Prostate gland (tissue), 2 donors: ENCODE results near the gene TMC4. TPM values are rescaled to one million over a fixed set of nuclear protein-coding genes. Genes with fewer than 3 reads are reported as not detected.

ENCODE experiments used
- DNase-seq: peaks from one replicate; pipeline ENCODE4 v3.0.0-alpha.2; 2019; ENCODE audit warnings: low spot score
- H3K27ac ChIP-seq, 2 donors: fragments of 200-600 bp; sonication (generic); 2 replicates each; pipeline ENCODE4 v1.5.1; 2017 to 2019
- H3K27me3 ChIP-seq: fragments of 200-600 bp; sonication (generic); replicated peaks from 2 replicates; pipeline ENCODE4 v1.5.1; 2019; ENCODE audit not compliant: insufficient read depth
- H3K36me3 ChIP-seq, 2 donors: fragments of 200-600 bp; sonication (generic); 1 replicate in 1 of 2; 2 replicates in 1 of 2; pipeline versions ENCODE4 v1.5.1 to v1.8.1; 2017 to 2019
- H3K4me1 ChIP-seq: fragments of 200-600 bp; sonication (generic); replicated peaks from 2 replicates; pipeline ENCODE4 v1.5.1; 2019
- H3K4me3 ChIP-seq, 2 donors: fragments of 200-600 bp; sonication (generic); 2 replicates each; pipeline ENCODE4 v1.5.1; 2017 to 2019
- H3K9me3 ChIP-seq: fragments of 200-600 bp; sonication (generic); 2 replicates; pipeline ENCODE4 v1.5.1; 2017
- POLR2A ChIP-seq: fragments of 450-650 bp; IDR thresholded peaks from one replicate; pipeline ENCODE4 v1.6.1; 2016; ENCODE audit warnings: antibody characterized with exemption, mild to moderate bottlenecking
- POLR2AphosphoS5 ChIP-seq: sonication (generic); formaldehyde crosslinking; IDR thresholded peaks from one replicate; pipeline ENCODE4 v1.6.1; 2017; ENCODE audit warnings: antibody characterized with exemption
- WGBS: methylation state at CpG from one replicate; pipeline ENCODE4 v1.1.5; 2018; 5-methylcytosine and 5-hydroxymethylcytosine counted together
- intact Hi-C: fragments of 100-400 bp; cut with DNase I; formaldehyde crosslinking; loops from one replicate; pipeline ENCODE4 v1.14.2; 2022
- total RNA-seq, 2 donors: library from RNA; depleted of rRNA; stranded (reverse); fragments of >200 nt; gene quantifications; one replicate each; pipeline ENCODE4 v1.1.0, GENCODE V29; 2016
- TF ChIP-seq, protein P1 (sequence below), 4 experiments: fragments of 200-600 bp in 2 of 4; fragments of 450-650 bp in 2 of 4; sonication (generic) in 2 of 4; IDR thresholded peaks; 1 replicate in 3 of 4; 2 replicates in 1 of 4; pipeline ENCODE4 v1.5.1; 2016 to 2019; ENCODE audit warnings: antibody characterized with exemption in 4 of 4, mild to moderate bottlenecking in 2 of 4, moderate library complexity in 2 of 4

The TMC4 gene
- total RNA-seq, 2 donors from 2014 or later = 40.2 to 88.6 TPM

DNA sequence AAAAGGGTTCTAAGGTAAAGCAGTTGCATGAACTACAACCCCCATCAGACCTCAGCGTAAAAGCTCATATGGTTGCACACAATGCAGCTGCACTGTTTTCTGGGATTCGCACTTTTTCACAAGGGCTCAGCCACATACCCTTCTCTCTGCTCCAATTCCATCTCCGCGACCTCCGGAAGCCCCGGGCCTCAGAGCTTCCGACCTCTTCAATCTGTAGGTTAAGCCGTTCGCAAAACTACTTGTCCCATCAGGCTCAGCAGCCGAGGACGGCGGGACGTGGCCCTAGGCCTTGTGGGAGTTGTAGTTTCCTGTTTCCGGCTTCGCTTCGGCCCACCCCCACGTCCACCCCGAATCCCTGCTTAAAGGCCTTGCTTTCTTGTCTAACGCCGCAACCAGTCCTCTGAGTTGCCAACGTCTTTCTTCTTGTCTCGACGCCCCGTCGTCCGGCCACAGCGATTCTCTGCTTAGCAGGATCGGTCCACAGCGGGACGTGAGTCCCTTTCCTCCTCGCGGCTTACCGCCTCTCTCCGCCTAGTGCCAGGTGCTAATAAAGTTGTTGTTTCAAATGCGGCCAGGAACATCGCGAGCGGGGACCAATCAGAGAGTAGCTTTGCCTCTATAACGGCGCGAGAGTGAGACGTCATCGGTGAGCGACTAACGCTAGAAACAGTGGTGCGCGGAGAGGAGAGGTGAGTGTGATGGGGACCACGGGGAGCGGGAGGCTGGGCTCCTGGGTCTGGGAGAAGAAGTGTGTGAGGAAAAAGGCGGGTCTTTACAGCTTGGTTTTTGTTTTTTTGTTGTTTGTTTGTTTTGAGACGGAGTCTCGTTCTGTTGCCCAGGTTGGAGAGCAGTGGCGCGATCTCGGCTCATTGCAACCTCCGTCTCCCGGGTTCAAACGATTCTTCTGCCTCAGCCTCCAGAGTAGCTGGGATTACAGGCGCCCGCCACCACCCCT is 57.6 kb downstream of the TMC4 start, which contains the start of the genes PRPF31 and TFPT:
PRPF31 (plus strand) TSS at position 646 of the 955 bp plus-strand sequence. CDS start 2,525 bp downstream, outside the sequence.
TFPT (minus strand) TSS at position 549 of the 955 bp plus-strand sequence; CDS start at position 161, 388 bp downstream.
- TF ChIP-seq, protein P1, sequence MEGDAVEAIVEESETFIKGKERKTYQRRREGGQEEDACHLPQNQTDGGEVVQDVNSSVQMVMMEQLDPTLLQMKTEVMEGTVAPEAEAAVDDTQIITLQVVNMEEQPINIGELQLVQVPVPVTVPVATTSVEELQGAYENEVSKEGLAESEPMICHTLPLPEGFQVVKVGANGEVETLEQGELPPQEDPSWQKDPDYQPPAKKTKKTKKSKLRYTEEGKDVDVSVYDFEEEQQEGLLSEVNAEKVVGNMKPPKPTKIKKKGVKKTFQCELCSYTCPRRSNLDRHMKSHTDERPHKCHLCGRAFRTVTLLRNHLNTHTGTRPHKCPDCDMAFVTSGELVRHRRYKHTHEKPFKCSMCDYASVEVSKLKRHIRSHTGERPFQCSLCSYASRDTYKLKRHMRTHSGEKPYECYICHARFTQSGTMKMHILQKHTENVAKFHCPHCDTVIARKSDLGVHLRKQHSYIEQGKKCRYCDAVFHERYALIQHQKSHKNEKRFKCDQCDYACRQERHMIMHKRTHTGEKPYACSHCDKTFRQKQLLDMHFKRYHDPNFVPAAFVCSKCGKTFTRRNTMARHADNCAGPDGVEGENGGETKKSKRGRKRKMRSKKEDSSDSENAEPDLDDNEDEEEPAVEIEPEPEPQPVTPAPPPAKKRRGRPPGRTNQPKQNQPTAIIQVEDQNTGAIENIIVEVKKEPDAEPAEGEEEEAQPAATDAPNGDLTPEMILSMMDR (IDR thresholded peaks at IDR 0.05) = peak in 1 of 4 experiments; percentile 19
- peak; percentile 51 for TF ChIP-seq POLR2A
- peak; percentile 100 for TF ChIP-seq POLR2AphosphoS5
- no peaks in the 10 kb centered on the region for H3K9me3 ChIP-seq
- peak within 1 kb of the TSS; percentile 85 to 90 for H3K4me3 ChIP-seq
- peak; percentile 96 for DNase-seq
- under 1% methylated on average over 60 of the region's 60 CpGs for whole genome bisulfite sequencing
- H3K27ac ChIP-seq = peak within 1 kb of the TSS; percentile 90 to 92
- H3K4me1 ChIP-seq = peaks cover 16% of the 10 kb centered on the region
- intact Hi-C loops = no loop called here
- H3K36me3 ChIP-seq = no peaks in the 10 kb centered on the region
- H3K27me3 ChIP-seq = no peaks in the 10 kb centered on the region

DNA sequence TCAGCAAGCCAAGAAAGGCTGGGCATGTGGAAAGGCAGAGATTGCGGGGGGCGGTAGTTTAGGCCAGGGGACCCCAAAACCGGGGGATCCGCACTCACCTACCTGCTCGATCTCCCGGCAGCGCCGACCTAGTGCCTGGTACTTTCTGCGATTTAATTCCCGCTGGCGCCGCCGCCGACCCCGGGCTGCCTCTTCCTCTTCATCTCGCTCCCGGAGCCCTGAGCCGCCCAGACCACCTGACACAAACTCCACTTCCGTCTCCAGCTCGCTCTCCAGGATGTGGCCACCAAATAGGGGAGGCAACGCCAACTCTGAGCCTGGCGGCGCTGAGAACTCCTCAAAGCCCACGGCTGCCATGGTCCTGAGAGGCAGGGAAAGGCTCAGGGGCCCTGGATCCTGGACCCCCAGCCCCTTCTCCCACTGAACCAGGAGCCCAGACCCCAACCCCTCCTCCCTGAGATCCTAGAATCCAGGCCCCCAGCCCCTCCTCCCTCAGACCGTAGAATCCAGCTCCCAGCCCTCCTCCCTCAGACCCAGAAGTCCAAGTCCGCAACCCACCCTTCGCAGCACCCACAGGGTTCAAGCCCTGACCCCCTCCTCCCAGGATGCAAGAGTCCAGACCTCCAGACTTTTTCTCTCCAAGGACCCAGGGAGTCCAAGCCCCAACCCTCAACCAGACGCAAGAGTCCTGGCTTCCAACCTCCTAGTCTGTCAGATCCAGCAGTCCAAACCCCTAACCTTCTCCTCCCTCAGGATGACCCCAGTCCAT is 58.4 kb downstream of the TMC4 start:
- 31% methylated on average over 25 of the region's 28 CpGs for WGBS
- Histone ChIP-seq H3K4me3 (peak overlapping the region; percentile 85 to 90), H3K36me3 (peaks cover 0 to 3% of the 10 kb centered on the region in 2 donors), H3K27ac (peak overlapping the region; percentile 90 to 92), H3K9me3 (no peaks in the 10 kb centered on the region), H3K4me1 (peaks cover 16% of the 10 kb centered on the region), H3K27me3 (no peaks in the 10 kb centered on the region)
- TF ChIP-seq, protein P1 (IDR thresholded peaks at IDR 0.05) = no peak
- TF ChIP-seq POLR2AphosphoS5 (peak; percentile 12), POLR2A (peak; percentile 22)
- DNase-seq = peak; percentile 33
- intact Hi-C loops = no loop called here

Other genes with a start within 250 kb of the TMC4 start
- under 1 TPM in 1 of 2 donors, not detected in 1; 0.51 TPM for gene CACNG8, start 210.2 kb downstream of the TMC4 start, total RNA-seq
- gene CACNG6, start 181.5 kb downstream of the TMC4 start, total RNA-seq = 1 to 10 TPM in 1 of 2 donors, not detected in 1; 2.3 TPM
- gene VSTM1, start 109.3 kb downstream of the TMC4 start, total RNA-seq = 1 to 10 TPM in 1 of 2 donors, not detected in 1; 1.6 TPM
- gene TARM1, start 91.8 kb downstream of the TMC4 start, total RNA-seq = 1 to 10 TPM in 1 of 2 donors, not detected in 1; 1.6 TPM
- gene OSCAR, start 72.4 kb downstream of the TMC4 start, total RNA-seq = 1 to 10 TPM in 1 of 2 donors, under 1 TPM in 1; 0.23 to 1.6 TPM
- 10 to 100 TPM; 39.4 to 48.5 TPM for gene NDUFA3, start 70.3 kb downstream of the TMC4 start, total RNA-seq
- gene TFPT, start 57.5 kb downstream of the TMC4 start, total RNA-seq = 10 to 100 TPM; 30.7 to 52.0 TPM
- 10 to 100 TPM; 50.7 to 71.6 TPM for gene PRPF31, start 57.4 kb downstream of the TMC4 start, total RNA-seq
- gene CNOT3, start 35.4 kb downstream of the TMC4 start, total RNA-seq = 10 to 100 TPM; 22.8 to 54.4 TPM
- gene LENG1, start 13.4 kb downstream of the TMC4 start, total RNA-seq = 10 to 100 TPM in 1 of 2 donors, 1 to 10 TPM in 1; 7.6 to 14.7 TPM
- 100 to 1,000 TPM in 1 of 2 donors, 10 to 100 TPM in 1; 91.7 to 430 TPM for gene MBOAT7, start 16.4 kb upstream of the TMC4 start, total RNA-seq
- gene TSEN34, start 18.1 kb upstream of the TMC4 start, total RNA-seq = 100 to 1,000 TPM; 122 to 163 TPM
- 1,000 to 10,000 TPM; 1,667 to 3,369 TPM for gene RPS9, start 27.7 kb upstream of the TMC4 start, total RNA-seq
- gene LILRB3, start 49.8 kb upstream of the TMC4 start, total RNA-seq = 1 to 10 TPM in 1 of 2 donors, under 1 TPM in 1; 0.73 to 5.9 TPM
- gene LILRA6, start 69.6 kb upstream of the TMC4 start, total RNA-seq = under 1 TPM in 1 of 2 donors, not detected in 1; 0.23 TPM
- gene LILRB5, start 84.1 kb upstream of the TMC4 start, total RNA-seq = 1 to 10 TPM in 1 of 2 donors, not detected in 1; 1.5 TPM
- 1 to 10 TPM in 1 of 2 donors, under 1 TPM in 1; 0.09 to 1.4 TPM for gene LILRB2, start 108.0 kb upstream of the TMC4 start, total RNA-seq
- 1 to 10 TPM in 1 of 2 donors, not detected in 1; 1.2 TPM for gene LILRA5, start 140.0 kb upstream of the TMC4 start, total RNA-seq
- gene LILRA4, start 166.0 kb upstream of the TMC4 start, total RNA-seq = 1 to 10 TPM; 1.7 to 2.3 TPM
- 10 to 100 TPM in 1 of 2 donors, 1 to 10 TPM in 1; 7.2 to 19.7 TPM for gene LAIR1, start 191.8 kb upstream of the TMC4 start, total RNA-seq
- 100 to 1,000 TPM in 1 of 2 donors, 1 to 10 TPM in 1; 1.8 to 136 TPM for gene TTYH1, start 242.3 kb upstream of the TMC4 start, total RNA-seq